GM18951 (cell line): ENCODE data around the gene ARHGAP40.

ENCODE experiments used
- POLR2A ChIP-seq: IDR thresholded peaks from 4 replicates; pipeline ENCODE4 v1.6.1; 2011; ENCODE audit warnings: mild to moderate bottlenecking; ENCODE audit not compliant: insufficient read length, insufficient read depth; ENCODE audit errors: extremely low read depth
- in situ Hi-C: fragments of 300-500 bp; cut with MboI; formaldehyde crosslinking; loops from one replicate; pipeline ENCODE4 v1.12.0; 2022; ENCODE audit warnings: low sequenced_read_pairs, mixed read lengths, inconsistent platforms; ENCODE audit not compliant: unreplicated experiment

The ARHGAP40 gene

GRCh38 chr20:38579921-38580320 lies 21.7 kb upstream of the ARHGAP40 start:
- no peak for TF ChIP-seq POLR2A
- in situ Hi-C loops: no loop called here

GRCh38 chr20:38581013-38581412 lies 20.6 kb upstream of the ARHGAP40 start, which contains the start of gene ADIG:
Gene ADIG, plus strand, starts transcription at chr20:38581197. Its CDS starts 54 bp downstream, at chr20:38581251.
- TF ChIP-seq POLR2A: no peak
- in situ Hi-C loops: no loop called here

- no peak for TF ChIP-seq POLR2A
- in situ Hi-C loops: no loop called here
These were observed 19.7 kb upstream of the ARHGAP40 start for GRCh38 chr20:38581830-38582358.

GRCh38 chr20:38583306-38583705 lies 18.3 kb upstream of the ARHGAP40 start:
- TF ChIP-seq POLR2A: no peak
- in situ Hi-C loops: no loop called here

GRCh38 chr20:38584099-38584763 lies 17.4 kb upstream of the ARHGAP40 start:
- TF ChIP-seq POLR2A: no peak
- in situ Hi-C loops: no loop called here

- in situ Hi-C loops: no loop called here
These were observed 16.0 kb upstream of the ARHGAP40 start for GRCh38 chr20:38585404-38586180.

GRCh38 chr20:38586181-38586525 lies 15.5 kb upstream of the ARHGAP40 start:
- in situ Hi-C loops: no loop called here
- no peak for TF ChIP-seq POLR2A

More at GRCh38 chr20:38585404-38586180, 16.0 kb upstream of the ARHGAP40 start:
- no peak for TF ChIP-seq POLR2A

- in situ Hi-C loops: no loop called here
- TF ChIP-seq POLR2A: no peak
These were observed 13.3 kb upstream of the ARHGAP40 start for GRCh38 chr20:38588303-38588702.

- TF ChIP-seq POLR2A: no peak
- in situ Hi-C loops: no loop called here
These were observed 12.3 kb upstream of the ARHGAP40 start for GRCh38 chr20:38589351-38589750.

- no peak for TF ChIP-seq POLR2A
- in situ Hi-C loops: no loop called here
These were observed 11.5 kb upstream of the ARHGAP40 start for GRCh38 chr20:38589967-38590675.

GRCh38 chr20:38590676-38591473 lies 10.7 kb upstream of the ARHGAP40 start:
- TF ChIP-seq POLR2A: no peak
- in situ Hi-C loops: no loop called here
